SK-N-SH treated with all-trans-retinoic acid at 6 μM for 48 hours (cell line): ENCODE measurements around the gene CLEC20A.

Experiments used
- ARNTL ChIP-seq: fragments of 450-650 bp; formaldehyde crosslinking; IDR thresholded peaks from 2 replicates; pipeline ENCODE4 v1.5.0; 2020; ENCODE audit warnings: low read depth, mild to moderate bottlenecking, moderate library complexity, borderline replicate concordance
- GLIS3 ChIP-seq: fragments of 250-450 bp; sonication (Bioruptor Pico); IDR thresholded peaks from 2 replicates; pipeline ENCODE4 v1.5.0; 2020; ENCODE audit warnings: mild to moderate bottlenecking, moderate library complexity
- PATZ1 ChIP-seq: fragments of 250-450 bp; sonication (Bioruptor Pico); IDR thresholded peaks from 2 replicates; pipeline ENCODE4 v1.8.0; 2020; ENCODE audit warnings: mild to moderate bottlenecking, moderate library complexity, borderline replicate concordance
- POU6F1 ChIP-seq: fragments of 250-450 bp; sonication (Bioruptor Pico); IDR thresholded peaks from 2 replicates; pipeline ENCODE4 v1.8.0; 2021; ENCODE audit warnings: low read depth, mild to moderate bottlenecking, moderate library complexity, borderline replicate concordance
- RARB ChIP-seq: fragments of 250-450 bp; sonication (Bioruptor Pico); IDR thresholded peaks from 2 replicates; pipeline ENCODE4 v1.8.0; 2021; ENCODE audit warnings: mild to moderate bottlenecking, moderate library complexity
- TOX ChIP-seq: fragments of 250-450 bp; sonication (Bioruptor Pico); IDR thresholded peaks from 2 replicates; pipeline ENCODE4 v1.8.0; 2021; ENCODE audit warnings: mild to moderate bottlenecking, moderate library complexity, borderline replicate concordance
- TSHZ2 ChIP-seq: fragments of 250-450 bp; sonication (Bioruptor Pico); IDR thresholded peaks from 2 replicates; pipeline ENCODE4 v1.5.0; 2020; ENCODE audit warnings: mild to moderate bottlenecking, moderate library complexity
- ZC3H10 ChIP-seq: fragments of 250-450 bp; sonication (Bioruptor Pico); IDR thresholded peaks from 2 replicates; pipeline ENCODE4 v1.5.1; 2021; ENCODE audit warnings: mild to moderate bottlenecking, moderate library complexity
- ZFP3 ChIP-seq: fragments of 250-450 bp; sonication (Bioruptor Pico); IDR thresholded peaks from 2 replicates; pipeline ENCODE4 v1.5.0; 2020; ENCODE audit warnings: mild to moderate bottlenecking, moderate library complexity

- TF ChIP-seq ARNTL (CRISPR knock-in tag) (no peak), ZFP3 (CRISPR knock-in tag) (no peak), RARB (CRISPR knock-in tag) (no peak), POU6F1 (no peak), TOX (no peak), TSHZ2 (CRISPR knock-in tag) (no peak), GLIS3 (no peak), ZC3H10 (CRISPR knock-in tag) (no peak), PATZ1 (no peak)
Observed at GRCh38 chr1:178532392-178532791, 35.6 kb upstream of the CLEC20A start.
